AG10803 (cell line): ENCODE data around the gene SLC13A3.

Experiments used
- DNase-seq: peaks from one replicate; pipeline ENCODE4 v3.0.0; 2010; ENCODE audit warnings: low read depth
- H3K4me3 ChIP-seq: 2 replicates; pipeline ENCODE4 v1.5.1; 2011; ENCODE audit warnings: mild to moderate bottlenecking, low read length, control low read depth
- TF ChIP-seq, protein P1 (sequence below): conservative IDR thresholded peaks from 2 replicates; pipeline ENCODE4 v1.5.1; 2011; ENCODE audit warnings: mild to moderate bottlenecking, low read length, control low read depth, inconsistent platforms

The SLC13A3 gene

GRCh38 chr20:46549188-46549972, 101.9 kb downstream of the SLC13A3 start:
- no peak for DNase-seq
- TF ChIP-seq, protein P1, sequence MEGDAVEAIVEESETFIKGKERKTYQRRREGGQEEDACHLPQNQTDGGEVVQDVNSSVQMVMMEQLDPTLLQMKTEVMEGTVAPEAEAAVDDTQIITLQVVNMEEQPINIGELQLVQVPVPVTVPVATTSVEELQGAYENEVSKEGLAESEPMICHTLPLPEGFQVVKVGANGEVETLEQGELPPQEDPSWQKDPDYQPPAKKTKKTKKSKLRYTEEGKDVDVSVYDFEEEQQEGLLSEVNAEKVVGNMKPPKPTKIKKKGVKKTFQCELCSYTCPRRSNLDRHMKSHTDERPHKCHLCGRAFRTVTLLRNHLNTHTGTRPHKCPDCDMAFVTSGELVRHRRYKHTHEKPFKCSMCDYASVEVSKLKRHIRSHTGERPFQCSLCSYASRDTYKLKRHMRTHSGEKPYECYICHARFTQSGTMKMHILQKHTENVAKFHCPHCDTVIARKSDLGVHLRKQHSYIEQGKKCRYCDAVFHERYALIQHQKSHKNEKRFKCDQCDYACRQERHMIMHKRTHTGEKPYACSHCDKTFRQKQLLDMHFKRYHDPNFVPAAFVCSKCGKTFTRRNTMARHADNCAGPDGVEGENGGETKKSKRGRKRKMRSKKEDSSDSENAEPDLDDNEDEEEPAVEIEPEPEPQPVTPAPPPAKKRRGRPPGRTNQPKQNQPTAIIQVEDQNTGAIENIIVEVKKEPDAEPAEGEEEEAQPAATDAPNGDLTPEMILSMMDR: no peak
- H3K4me3 ChIP-seq: no peak overlapping the region

DNA sequence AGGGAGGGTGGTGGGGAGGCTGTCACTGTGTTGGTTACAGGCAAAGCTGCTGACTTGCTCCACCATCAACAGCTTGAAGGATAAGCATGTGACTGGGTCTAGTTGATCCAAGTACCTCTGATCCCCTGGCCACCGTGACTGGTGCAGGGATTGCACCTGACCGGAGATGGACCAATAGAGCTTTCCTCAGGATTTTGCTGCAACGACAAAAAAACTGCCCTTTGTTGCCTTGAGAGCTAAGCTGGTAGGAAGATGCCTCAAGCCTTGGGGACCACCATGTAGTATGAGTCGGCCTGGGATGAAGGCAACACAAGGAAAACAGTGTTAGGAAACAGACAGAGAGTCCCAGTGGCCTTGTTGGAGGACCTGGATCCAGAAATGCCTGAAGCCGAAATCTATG, 102.6 kb downstream of the SLC13A3 start:
- TF ChIP-seq, protein P1: no peak
- DNase-seq: no peak
- H3K4me3 ChIP-seq: no peak overlapping the region

- no peak for DNase-seq
- no peak overlapping the region for H3K4me3 ChIP-seq
- TF ChIP-seq, protein P1: no peak
These were observed 103.3 kb downstream of the SLC13A3 start for GRCh38 chr20:46547995-46548394.

- TF ChIP-seq, protein P1: no peak
- no peak overlapping the region for H3K4me3 ChIP-seq
- DNase-seq: no peak
These were observed 104.3 kb downstream of the SLC13A3 start for GRCh38 chr20:46546936-46547335.

DNA sequence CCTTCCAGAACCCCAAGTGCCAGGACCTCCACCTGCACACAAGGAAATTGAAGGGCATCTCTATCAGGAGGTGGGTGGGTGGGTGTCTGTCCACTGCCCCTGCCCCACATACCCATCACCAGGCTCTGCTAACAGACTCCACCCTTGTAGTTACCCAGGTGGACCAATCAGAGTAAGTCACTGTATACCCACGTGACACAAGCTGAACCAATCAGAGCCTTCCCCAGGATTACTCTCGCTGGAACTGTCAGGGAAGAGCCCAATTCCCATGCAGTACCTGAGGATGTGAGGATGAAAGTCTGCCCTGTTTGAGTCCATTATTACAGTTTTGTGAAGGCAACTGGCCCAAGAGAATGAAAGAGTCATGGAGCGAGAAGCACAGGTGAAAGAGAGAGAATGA, 105.0 kb downstream of the SLC13A3 start:
- no peak overlapping the region for H3K4me3 ChIP-seq
- TF ChIP-seq, protein P1: no peak
- DNase-seq: no peak

DNA sequence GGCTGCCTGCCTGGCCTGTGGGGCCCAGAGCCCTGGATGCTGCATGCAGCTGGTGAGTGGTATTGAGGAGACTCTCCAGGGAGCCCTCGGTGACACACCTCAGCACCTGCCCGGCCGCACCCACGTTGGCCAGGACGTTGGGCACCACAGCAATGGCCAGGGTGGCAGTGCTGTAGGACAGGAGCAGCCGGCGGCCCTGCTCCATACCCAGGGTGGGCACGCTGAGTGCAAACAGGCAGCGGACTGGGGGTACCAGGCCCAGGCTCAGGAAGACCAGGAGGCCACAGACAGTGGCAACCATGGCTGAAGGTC, 105.5 kb downstream of the SLC13A3 start:
- no peak for DNase-seq
- TF ChIP-seq, protein P1: no peak

GRCh38 chr20:46545077-46545826, 106.0 kb downstream of the SLC13A3 start:
- no peak overlapping the region for H3K4me3 ChIP-seq
- DNase-seq: peak; percentile 4
- TF ChIP-seq, protein P1: no peak

More for the DNA sequence above, 105.5 kb downstream of the SLC13A3 start:
- no peak overlapping the region for H3K4me3 ChIP-seq
